Esophagus muscularis mucosa (tissue), 4 donors: ENCODE data around the gene RCN2.

ENCODE experiments used
- EP300 ChIP-seq: sonication (generic); formaldehyde crosslinking; IDR thresholded peaks from one replicate; pipeline ENCODE4 v1.6.1; 2017; ENCODE audit warnings: antibody characterized with exemption
- POLR2A ChIP-seq: fragments of 450-650 bp; IDR thresholded peaks from one replicate; pipeline ENCODE4 v1.6.1; 2017; ENCODE audit warnings: antibody characterized with exemption, moderate library complexity, mild to moderate bottlenecking, low read depth
- POLR2AphosphoS5 ChIP-seq, 2 donors: sonication (generic); formaldehyde crosslinking; IDR thresholded peaks; one replicate each; pipeline ENCODE4 v1.6.1; 2017; ENCODE audit warnings: antibody characterized with exemption in 2 of 2
- TF ChIP-seq, protein P1 (sequence below), 3 experiments: fragments of 200-600 bp in 2 of 3; fragments of 450-650 bp in 1 of 3; sonication (generic) in 2 of 3; IDR thresholded peaks; one replicate each; pipeline ENCODE4 v1.5.1; 2017 to 2019; ENCODE audit warnings: antibody characterized with exemption in 3 of 3, mild to moderate bottlenecking in 2 of 3, moderate library complexity in 1 of 3

DNA sequence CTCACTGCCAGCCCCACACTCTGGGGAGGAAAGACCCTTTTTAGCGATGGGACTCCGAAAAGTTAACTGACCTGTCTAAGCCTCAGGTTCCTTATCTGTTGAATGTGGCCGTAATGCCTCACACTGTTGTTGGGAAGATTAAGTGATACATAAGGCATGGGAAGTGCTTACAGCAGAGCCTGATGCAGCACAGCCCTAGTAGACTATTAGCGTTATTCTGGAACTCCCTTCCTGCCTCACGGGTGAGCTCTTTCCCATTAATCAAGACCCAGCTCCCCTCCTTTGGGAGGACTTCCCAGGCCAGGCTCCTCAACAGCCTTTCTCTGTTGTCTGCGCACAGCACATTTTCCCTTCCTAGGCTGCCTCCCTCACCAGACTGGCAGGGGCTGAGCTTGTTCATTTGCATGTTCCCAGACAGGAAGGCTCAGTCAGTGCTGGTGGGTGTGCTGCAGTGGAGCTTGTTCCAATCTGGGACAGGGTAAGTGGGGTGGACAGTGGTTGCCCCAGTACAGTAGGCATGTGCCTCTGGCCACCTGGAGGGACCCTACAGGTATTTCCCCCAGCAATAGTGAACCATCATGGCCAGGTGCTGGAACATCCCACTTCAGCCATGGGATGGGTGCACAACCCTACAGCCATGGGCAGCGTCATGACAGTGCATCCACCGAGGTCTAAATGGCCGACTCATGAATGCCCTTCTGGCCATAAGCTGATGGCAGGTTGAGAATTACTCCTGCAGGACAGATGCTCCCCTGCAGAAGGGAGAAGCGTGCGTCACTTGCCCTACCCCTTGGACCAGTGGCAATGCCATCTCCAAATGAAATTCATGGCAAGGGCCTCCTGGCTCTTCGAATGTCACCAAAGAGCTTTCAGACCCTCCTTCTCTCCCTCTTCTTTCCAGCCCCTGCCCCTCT is 57.6 kb downstream of the RCN2 start:
- TF ChIP-seq POLR2AphosphoS5 (IDR thresholded peaks at IDR 0.05) (no peak), EP300 (no peak), POLR2A (no peak)
- TF ChIP-seq, protein P1, sequence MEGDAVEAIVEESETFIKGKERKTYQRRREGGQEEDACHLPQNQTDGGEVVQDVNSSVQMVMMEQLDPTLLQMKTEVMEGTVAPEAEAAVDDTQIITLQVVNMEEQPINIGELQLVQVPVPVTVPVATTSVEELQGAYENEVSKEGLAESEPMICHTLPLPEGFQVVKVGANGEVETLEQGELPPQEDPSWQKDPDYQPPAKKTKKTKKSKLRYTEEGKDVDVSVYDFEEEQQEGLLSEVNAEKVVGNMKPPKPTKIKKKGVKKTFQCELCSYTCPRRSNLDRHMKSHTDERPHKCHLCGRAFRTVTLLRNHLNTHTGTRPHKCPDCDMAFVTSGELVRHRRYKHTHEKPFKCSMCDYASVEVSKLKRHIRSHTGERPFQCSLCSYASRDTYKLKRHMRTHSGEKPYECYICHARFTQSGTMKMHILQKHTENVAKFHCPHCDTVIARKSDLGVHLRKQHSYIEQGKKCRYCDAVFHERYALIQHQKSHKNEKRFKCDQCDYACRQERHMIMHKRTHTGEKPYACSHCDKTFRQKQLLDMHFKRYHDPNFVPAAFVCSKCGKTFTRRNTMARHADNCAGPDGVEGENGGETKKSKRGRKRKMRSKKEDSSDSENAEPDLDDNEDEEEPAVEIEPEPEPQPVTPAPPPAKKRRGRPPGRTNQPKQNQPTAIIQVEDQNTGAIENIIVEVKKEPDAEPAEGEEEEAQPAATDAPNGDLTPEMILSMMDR (IDR thresholded peaks at IDR 0.05) = no peak
